H9 (cell line): Measurements from ENCODE around the gene SRGAP1. TPM values are rescaled to one million over a fixed set of nuclear protein-coding genes. Genes with fewer than 3 reads are reported as not detected.

Experiments
- DNase-seq: peaks from one replicate; pipeline ENCODE4 v3.0.0-alpha.2; 2017
- H2AFZ ChIP-seq: one replicate; pipeline ENCODE4 v1.6.1; 2013; ENCODE audit warnings: mild to moderate bottlenecking, low read length, control low read depth, moderate library complexity
- H2AK5ac ChIP-seq: 2 replicates; pipeline ENCODE4 v1.6.1; 2013; ENCODE audit warnings: low read length, control low read depth, mixed read lengths; ENCODE audit not compliant: insufficient read length
- H2BK120ac ChIP-seq: one replicate; pipeline ENCODE4 v1.6.1; 2013; ENCODE audit warnings: low read depth, mild to moderate bottlenecking, low read length, control low read depth, inconsistent platforms; ENCODE audit not compliant: poor library complexity, severe bottlenecking
- H2BK12ac ChIP-seq: 2 replicates; pipeline ENCODE4 v1.6.1; 2013; ENCODE audit warnings: low read length, control low read depth, mixed read lengths, low read depth; ENCODE audit not compliant: insufficient read length
- H2BK15ac ChIP-seq: 2 replicates; pipeline ENCODE4 v1.6.1; 2013; ENCODE audit warnings: low read depth, low read length, control low read depth
- H2BK20ac ChIP-seq: one replicate; pipeline ENCODE4 v1.6.1; 2013; ENCODE audit warnings: low read depth, mild to moderate bottlenecking, low read length, control low read depth, inconsistent platforms; ENCODE audit not compliant: poor library complexity, severe bottlenecking
- H2BK5ac ChIP-seq: 2 replicates; pipeline ENCODE4 v1.6.1; 2013; ENCODE audit warnings: low read length, control low read depth, mixed read lengths; ENCODE audit not compliant: insufficient read length
- H3K14ac ChIP-seq: 2 replicates; pipeline ENCODE4 v1.6.1; 2013; ENCODE audit warnings: low read length, control low read depth; ENCODE audit not compliant: insufficient read depth
- H3K18ac ChIP-seq: 2 replicates; pipeline ENCODE4 v1.6.1; 2013; ENCODE audit warnings: low read depth, mild to moderate bottlenecking, mixed read lengths, low read length, control low read depth; ENCODE audit not compliant: insufficient read length
- H3K23ac ChIP-seq: 2 replicates; pipeline ENCODE4 v1.6.1; 2013; ENCODE audit warnings: low read length, control low read depth, mixed read lengths, low read depth; ENCODE audit not compliant: insufficient read length
- H3K23me2 ChIP-seq: 2 replicates; pipeline ENCODE4 v1.6.1; 2013; ENCODE audit warnings: low read depth, mild to moderate bottlenecking, mixed read lengths, low read length, control low read depth; ENCODE audit not compliant: insufficient read length, poor library complexity, severe bottlenecking
- H3K27ac ChIP-seq: 2 replicates; pipeline ENCODE4 v1.5.1; 2013; ENCODE audit warnings: low read length, control low read depth, mixed read lengths, low read depth; ENCODE audit not compliant: insufficient read length
- H3K27me3 ChIP-seq: 2 replicates; pipeline ENCODE4 v1.6.1; 2013; ENCODE audit warnings: low read length, control low read depth, inconsistent platforms; ENCODE audit not compliant: insufficient read depth
- H3K4ac ChIP-seq: 2 replicates; pipeline ENCODE4 v1.6.1; 2013; ENCODE audit warnings: low read depth, mild to moderate bottlenecking, control low read depth, inconsistent platforms, low read length, moderate library complexity
- H3K4me1 ChIP-seq: 2 replicates; pipeline ENCODE4 v1.6.1; 2013; ENCODE audit warnings: low read length, control low read depth, inconsistent platforms; ENCODE audit not compliant: insufficient read depth
- H3K4me2 ChIP-seq: 2 replicates; pipeline ENCODE4 v1.6.1; 2013; ENCODE audit warnings: low read length, control low read depth, mixed read lengths; ENCODE audit not compliant: insufficient read length, insufficient read depth
- H3K56ac ChIP-seq: 2 replicates; pipeline ENCODE4 v1.6.1; 2013; ENCODE audit warnings: low read depth, mild to moderate bottlenecking, mixed read lengths, low read length, control low read depth; ENCODE audit not compliant: insufficient read length
- H3K79me1 ChIP-seq: 2 replicates; pipeline ENCODE4 v1.6.1; 2013; ENCODE audit warnings: low read depth, mild to moderate bottlenecking, moderate library complexity, low read length, control low read depth, inconsistent platforms; ENCODE audit not compliant: insufficient read depth, poor library complexity, severe bottlenecking
- H3K79me2 ChIP-seq: 2 replicates; pipeline ENCODE4 v1.6.1; 2013; ENCODE audit warnings: low read length, control low read depth, inconsistent platforms; ENCODE audit not compliant: insufficient read depth
- H3K9ac ChIP-seq: 2 replicates; pipeline ENCODE4 v1.6.1; 2013; ENCODE audit warnings: low read length, control low read depth, mixed read lengths; ENCODE audit not compliant: insufficient read length; ENCODE audit errors: extremely low read depth
- H3K9me3 ChIP-seq: one replicate; pipeline ENCODE4 v1.6.1; 2013; ENCODE audit warnings: low read depth, low read length, inconsistent platforms; ENCODE audit not compliant: control insufficient read depth
- H3T11ph ChIP-seq: one replicate; pipeline ENCODE4 v1.6.1; 2013; ENCODE audit warnings: mild to moderate bottlenecking, low read length, control low read depth, inconsistent platforms
- H4K20me1 ChIP-seq: one replicate; pipeline ENCODE4 v1.6.1; 2013; ENCODE audit not compliant: control insufficient read depth, insufficient read length, insufficient read depth
- H4K5ac ChIP-seq: 2 replicates; pipeline ENCODE4 v1.6.1; 2013; ENCODE audit warnings: low read depth, mild to moderate bottlenecking, mixed read lengths, low read length, control low read depth; ENCODE audit not compliant: insufficient read length
- H4K8ac ChIP-seq: replicated peaks from 2 replicates; pipeline ENCODE4 v1.6.1; 2013; ENCODE audit warnings: low read length, control low read depth, mixed read lengths, low read depth; ENCODE audit not compliant: insufficient read length
- H4K91ac ChIP-seq: 2 replicates; pipeline ENCODE4 v1.6.1; 2013; ENCODE audit warnings: low read depth, mild to moderate bottlenecking, moderate library complexity, mixed read lengths, low read length, control low read depth; ENCODE audit not compliant: insufficient read length
- H3K27ac Mint-ChIP-seq, 3 experiments: 2 replicates in 2 of 3; 3 replicates in 1 of 3; pipeline ENCODE4 v1.8.0; 2020 to 2021; ENCODE audit warnings: mixed read lengths in 3 of 3, mild to moderate bottlenecking in 1 of 3, moderate library complexity in 1 of 3
- H3K27me3 Mint-ChIP-seq: 2 replicates; pipeline ENCODE4 v1.8.0; 2021; ENCODE audit warnings: low read depth, mild to moderate bottlenecking, moderate library complexity, mixed read lengths
- H3K36me3 Mint-ChIP-seq, 3 experiments: 2 replicates in 2 of 3; 3 replicates in 1 of 3; pipeline ENCODE4 v1.8.0; 2020 to 2021; ENCODE audit warnings: low read depth in 3 of 3, mixed read lengths in 3 of 3; ENCODE audit not compliant: insufficient read depth in 1 of 3
- H3K4me1 Mint-ChIP-seq, 2 experiments: 2 replicates each; pipeline ENCODE4 v1.8.0; 2020; ENCODE audit warnings: mixed read lengths in 2 of 2
- H3K4me3 Mint-ChIP-seq, 2 experiments: 2 replicates in 1 of 2; 3 replicates in 1 of 2; pipeline ENCODE4 v1.8.0; 2020 to 2021; ENCODE audit warnings: mild to moderate bottlenecking in 2 of 2, mixed read lengths in 2 of 2, moderate library complexity in 1 of 2
- H3K9me3 Mint-ChIP-seq, 2 experiments: 2 replicates in 1 of 2; 3 replicates in 1 of 2; pipeline ENCODE4 v1.8.0; 2020; ENCODE audit warnings: mild to moderate bottlenecking in 2 of 2, mixed read lengths in 2 of 2, moderate library complexity in 1 of 2
- CTCF ChIP-seq: fragments of 200-600 bp; sonication (generic); conservative IDR thresholded peaks from 3 replicates; pipeline ENCODE4 v1.8.0; 2021; ENCODE audit warnings: antibody characterized with exemption, mild to moderate bottlenecking
- WGBS: extraction: QIAGEN DNeasy Blood & Tissue Kit; methylation state at CpG from one replicate; pipeline ENCODE4 v1.1.7; 2013; ENCODE audit warnings: missing lambda C conversion rate, low lambda C conversion rate, mixed read lengths; ENCODE audit not compliant: insufficient read length; ENCODE audit errors: extremely low coverage; 5-methylcytosine and 5-hydroxymethylcytosine counted together
- total RNA-seq: library from RNA; stranded (reverse); gene quantifications from 2 replicates; pipeline ENCODE4 v1.2.1, GENCODE V29; 2021

The SRGAP1 gene
- total RNA-seq, 1 experiment from 2014 or later: 4.8 TPM

DNA sequence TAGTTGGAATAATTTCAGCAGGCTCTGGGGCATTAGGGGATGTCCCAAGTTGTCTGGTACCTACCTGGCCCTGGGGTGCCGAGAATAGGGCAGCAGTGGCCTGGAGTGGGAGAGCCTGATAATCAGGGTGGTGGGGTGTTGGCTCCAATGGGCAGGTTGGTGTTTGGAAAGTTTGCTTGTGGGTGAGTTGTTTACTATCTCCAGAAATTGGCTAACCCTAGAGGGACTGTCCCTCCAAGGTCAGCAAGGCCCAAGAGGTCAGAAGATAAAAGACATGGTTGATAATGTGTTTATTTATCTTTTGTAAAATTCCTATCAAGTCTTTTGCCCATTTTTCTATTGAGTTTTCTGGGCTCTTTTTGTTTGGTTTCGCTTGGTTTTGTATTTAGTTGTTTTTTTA, 272.5 kb downstream of the SRGAP1 start:
- H3K36me3 Mint-ChIP-seq: no peaks in the 10 kb centered on the region; a peak in 3 of 7 replicates

More for the DNA sequence above, 272.5 kb downstream of the SRGAP1 start:
- H3K79me2 ChIP-seq: no peaks in the 10 kb centered on the region
- no peak overlapping the region for H2AK5ac ChIP-seq
- H3K18ac ChIP-seq: no peak overlapping the region
- no peak overlapping the region for H2BK20ac ChIP-seq
- H3K4me1 Mint-ChIP-seq: no peaks in the 10 kb centered on the region
- no peaks in the 10 kb centered on the region for H3K4me1 ChIP-seq
- no peaks in the 10 kb centered on the region for H3K23me2 ChIP-seq
- no peak overlapping the region for H2AFZ ChIP-seq
- no peak overlapping the region for H3K23ac ChIP-seq
- DNase-seq: no peak
- H4K8ac ChIP-seq: no peak overlapping the region
- no peak overlapping the region for H3K4me2 ChIP-seq
- H3K27ac Mint-ChIP-seq: peak overlapping the region in 2 of 3 experiments; percentile 63 to 76; a peak in 3 of 7 replicates
- no peak overlapping the region for H4K5ac ChIP-seq
- H3K56ac ChIP-seq: no peak overlapping the region
- H3K27me3 Mint-ChIP-seq: no peaks in the 10 kb centered on the region
- no peak overlapping the region for H3K4ac ChIP-seq
- no peaks in the 10 kb centered on the region for H3K27me3 ChIP-seq
- H3K14ac ChIP-seq: no peak overlapping the region
- WGBS: no CpG with 5 or more reads among the region's 2 CpGs
- no peaks in the 10 kb centered on the region for H3K9me3 Mint-ChIP-seq
- H4K91ac ChIP-seq: no peak overlapping the region
- no peaks in the 10 kb centered on the region for H3K9me3 ChIP-seq
- H2BK120ac ChIP-seq: no peak overlapping the region
- H2BK5ac ChIP-seq: no peak overlapping the region
- no peak overlapping the region for H2BK15ac ChIP-seq
- no peak overlapping the region for H3K4me3 Mint-ChIP-seq
- TF ChIP-seq CTCF: no peak
- no peak overlapping the region for H3K9ac ChIP-seq
- no peak overlapping the region for H3K27ac ChIP-seq
- no peak overlapping the region for H3T11ph ChIP-seq
- no peak overlapping the region for H2BK12ac ChIP-seq
- no peaks in the 10 kb centered on the region for H3K79me1 ChIP-seq
- H4K20me1 ChIP-seq: no peaks in the 10 kb centered on the region
